OCI-LY1 (cell line): ENCODE measurements around the gene VWA8.

Experiments
- EZH2 ChIP-seq: fragments of 200-600 bp; sonication (generic), shearing (Covaris generic); IDR thresholded peaks from 2 replicates; pipeline ENCODE4 v1.8.0; 2017; ENCODE audit warnings: borderline replicate concordance, mixed run types, mild to moderate bottlenecking, antibody characterized with exemption, low read length, moderate library complexity, mixed read lengths
- TF ChIP-seq, protein P1 (sequence below): fragments of 200-600 bp; sonication (generic), shearing (Covaris generic); IDR thresholded peaks from 2 replicates; pipeline ENCODE4 v1.5.1; 2017; ENCODE audit warnings: mild to moderate bottlenecking, antibody characterized with exemption, low read length, moderate library complexity, mixed read lengths

GRCh38 chr13:41561170-41561569 is 399.7 kb downstream of the VWA8 start:
- TF ChIP-seq, protein P1, sequence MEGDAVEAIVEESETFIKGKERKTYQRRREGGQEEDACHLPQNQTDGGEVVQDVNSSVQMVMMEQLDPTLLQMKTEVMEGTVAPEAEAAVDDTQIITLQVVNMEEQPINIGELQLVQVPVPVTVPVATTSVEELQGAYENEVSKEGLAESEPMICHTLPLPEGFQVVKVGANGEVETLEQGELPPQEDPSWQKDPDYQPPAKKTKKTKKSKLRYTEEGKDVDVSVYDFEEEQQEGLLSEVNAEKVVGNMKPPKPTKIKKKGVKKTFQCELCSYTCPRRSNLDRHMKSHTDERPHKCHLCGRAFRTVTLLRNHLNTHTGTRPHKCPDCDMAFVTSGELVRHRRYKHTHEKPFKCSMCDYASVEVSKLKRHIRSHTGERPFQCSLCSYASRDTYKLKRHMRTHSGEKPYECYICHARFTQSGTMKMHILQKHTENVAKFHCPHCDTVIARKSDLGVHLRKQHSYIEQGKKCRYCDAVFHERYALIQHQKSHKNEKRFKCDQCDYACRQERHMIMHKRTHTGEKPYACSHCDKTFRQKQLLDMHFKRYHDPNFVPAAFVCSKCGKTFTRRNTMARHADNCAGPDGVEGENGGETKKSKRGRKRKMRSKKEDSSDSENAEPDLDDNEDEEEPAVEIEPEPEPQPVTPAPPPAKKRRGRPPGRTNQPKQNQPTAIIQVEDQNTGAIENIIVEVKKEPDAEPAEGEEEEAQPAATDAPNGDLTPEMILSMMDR: no peak
- no peak for TF ChIP-seq EZH2
